ENCODE results near the gene ASPHD2.
A peak's percentile ranks its signal among the peaks of the same experiment; 100 is the strongest.

The ASPHD2 gene

GRCh38 chr22:26480611-26480932 is 51.5 kb downstream of the ASPHD2 start:
- H3K4me2 ChIP-seq (ENCODE audit: low read length) = peak overlapping the region; percentile 92; the same call in 1 of the 2 replicates
- TF ChIP-seq EZH2phosphoT487 (IDR thresholded peaks at IDR 0.05; ENCODE audit: low read depth) (no peak), CTCF (IDR thresholded peaks at IDR 0.05; ENCODE audit: low read depth, low read length) (no peak)
- peaks cover 57% of the 10 kb centered on the region for H3K79me2 ChIP-seq (ENCODE audit: low read length)
- no peak overlapping the region for H3K4me3 ChIP-seq (ENCODE audit: low read length)
- H3K9me3 ChIP-seq (ENCODE audit: insufficient read depth, low read length) = no peaks in the 10 kb centered on the region
- H4K20me1 ChIP-seq (ENCODE audit: insufficient read depth, low read length) = 0 out of 2 replicates have a peak, but pooled peaks cover 4% of the 10 kb centered on the region
- peaks cover 26% of the 10 kb centered on the region for H3K36me3 ChIP-seq (replicated peaks; ENCODE audit: low read depth, low read length)
- no peaks in the 10 kb centered on the region for H3K27me3 ChIP-seq (ENCODE audit: low read depth, low read length)
- H3K9ac ChIP-seq (ENCODE audit: low read length) = no peak overlapping the region
- peaks cover 53% of the 10 kb centered on the region for H3K4me1 ChIP-seq (ENCODE audit: low read length)
- H3K27ac ChIP-seq (ENCODE audit: low read length) = no peak overlapping the region
- H2AFZ ChIP-seq (ENCODE audit: low read depth, low read length) = no peak overlapping the region

- Histone ChIP-seq H2AFZ (ENCODE audit: low read depth, low read length) (no peak overlapping the region), H3K36me3 (replicated peaks; ENCODE audit: low read depth, low read length) (peaks cover 28% of the 10 kb centered on the region), H4K20me1 (ENCODE audit: insufficient read depth, low read length) (0 out of 2 replicates have a peak, but pooled peaks cover 4% of the 10 kb centered on the region), H3K27me3 (ENCODE audit: low read depth, low read length) (no peaks in the 10 kb centered on the region), H3K27ac (ENCODE audit: low read length) (peak overlapping the region; percentile 65), H3K9ac (ENCODE audit: low read length) (peak overlapping the region; percentile 13; the same call in 1 of the 2 replicates), H3K79me2 (ENCODE audit: low read length) (peaks cover 64% of the 10 kb centered on the region), H3K9me3 (ENCODE audit: insufficient read depth, low read length) (no peaks in the 10 kb centered on the region), H3K4me3 (ENCODE audit: low read length) (peak overlapping the region; percentile 87), H3K4me2 (ENCODE audit: low read length) (peak overlapping the region; percentile 92), H3K4me1 (ENCODE audit: low read length) (peaks cover 53% of the 10 kb centered on the region)
- TF ChIP-seq EZH2phosphoT487 (IDR thresholded peaks at IDR 0.05; ENCODE audit: low read depth) (no peak), CTCF (IDR thresholded peaks at IDR 0.05; ENCODE audit: low read depth, low read length) (no peak)
Measured at GRCh38 chr22:26481112-26481693, 52.1 kb downstream of the ASPHD2 start.

GRCh38 chr22:26481694-26482093 is 52.6 kb downstream of the ASPHD2 start:
- TF ChIP-seq CTCF (IDR thresholded peaks at IDR 0.05; ENCODE audit: low read depth, low read length) = no peak
- no peak for TF ChIP-seq EZH2phosphoT487 (IDR thresholded peaks at IDR 0.05; ENCODE audit: low read depth)
- peak overlapping the region; percentile 13; the same call in 1 of the 2 replicates for H3K9ac ChIP-seq (ENCODE audit: low read length)
- peak overlapping the region; percentile 65 for H3K27ac ChIP-seq (ENCODE audit: low read length)
- H3K4me1 ChIP-seq (ENCODE audit: low read length) = peaks cover 53% of the 10 kb centered on the region
- H2AFZ ChIP-seq (ENCODE audit: low read depth, low read length) = no peak overlapping the region
- no peaks in the 10 kb centered on the region for H3K9me3 ChIP-seq (ENCODE audit: insufficient read depth, low read length)
- peaks cover 23% of the 10 kb centered on the region for H3K36me3 ChIP-seq (replicated peaks; ENCODE audit: low read depth, low read length)
- H4K20me1 ChIP-seq (ENCODE audit: insufficient read depth, low read length) = 0 out of 2 replicates have a peak, but pooled peaks cover 4% of the 10 kb centered on the region
- H3K27me3 ChIP-seq (ENCODE audit: low read depth, low read length) = no peaks in the 10 kb centered on the region
- H3K4me2 ChIP-seq (ENCODE audit: low read length) = peak overlapping the region; percentile 92
- H3K79me2 ChIP-seq (ENCODE audit: low read length) = peaks cover 69% of the 10 kb centered on the region
- H3K4me3 ChIP-seq (ENCODE audit: low read length) = peak overlapping the region; percentile 87

GRCh38 chr22:26482161-26482560 is 53.1 kb downstream of the ASPHD2 start:
- Histone ChIP-seq H3K27me3 (ENCODE audit: low read depth, low read length) (no peaks in the 10 kb centered on the region), H3K27ac (ENCODE audit: low read length) (peak overlapping the region; percentile 65), H3K36me3 (replicated peaks; ENCODE audit: low read depth, low read length) (peaks cover 18% of the 10 kb centered on the region), H3K4me1 (ENCODE audit: low read length) (peaks cover 53% of the 10 kb centered on the region), H3K4me3 (ENCODE audit: low read length) (peak overlapping the region; percentile 87), H3K9me3 (ENCODE audit: insufficient read depth, low read length) (no peaks in the 10 kb centered on the region), H3K79me2 (ENCODE audit: low read length) (peaks cover 69% of the 10 kb centered on the region), H2AFZ (ENCODE audit: low read depth, low read length) (no peak overlapping the region), H3K9ac (ENCODE audit: low read length) (0 out of 2 replicates have a peak overlapping the region, but pooled peaks have one; percentile 87), H4K20me1 (ENCODE audit: insufficient read depth, low read length) (0 out of 2 replicates have a peak, but pooled peaks cover 4% of the 10 kb centered on the region), H3K4me2 (ENCODE audit: low read length) (peak overlapping the region; percentile 92)
- TF ChIP-seq EZH2phosphoT487 (IDR thresholded peaks at IDR 0.05; ENCODE audit: low read depth) (no peak), CTCF (IDR thresholded peaks at IDR 0.05; ENCODE audit: low read depth, low read length) (no peak)

Data from OCI-LY3 (cell line).